WTC11 (cell line): ENCODE measurements around the gene AMBN. TPM values are rescaled to one million over a fixed set of nuclear protein-coding genes. Genes with fewer than 3 reads are reported as not detected.

Experiments used
- ATAC-seq: fragments of 200-7000 bp; cut with Tn5 transposase; 2 replicates; pipeline ENCODE4 v1.10.0; 2021; ENCODE audit warnings: mild to moderate bottlenecking, moderate library complexity
- CTCF ChIA-PET: fragments of 300-600 bp; sonication (Branson Sonifier 250); formaldehyde crosslinking; loops from one replicate; lab custom pipeline; 2021; ENCODE audit warnings: antibody characterized with exemption; lab: Charles Lee
- POLR2A ChIA-PET: fragments of 350-600 bp; sonication (Branson Sonifier 250); formaldehyde crosslinking; loops from one replicate; lab custom pipeline; 2021; ENCODE audit warnings: antibody characterized with exemption; lab: Charles Lee
- DNase-seq: peaks from one replicate; pipeline ENCODE4 v3.0.0; 2021; ENCODE audit warnings: low spot score
- H3K27ac Mint-ChIP-seq: 2 replicates; pipeline ENCODE4 v1.8.0; 2021; ENCODE audit warnings: mixed read lengths
- H3K27me3 Mint-ChIP-seq: 2 replicates; pipeline ENCODE4 v1.8.0; 2021; ENCODE audit warnings: low read depth, mild to moderate bottlenecking, moderate library complexity, mixed read lengths
- H3K36me3 Mint-ChIP-seq: 2 replicates; pipeline ENCODE4 v1.8.0; 2021; ENCODE audit warnings: mixed read lengths
- H3K4me1 Mint-ChIP-seq: 2 replicates; pipeline ENCODE4 v1.8.0; 2022; ENCODE audit warnings: mixed read lengths
- H3K4me3 Mint-ChIP-seq: 2 replicates; pipeline ENCODE4 v1.8.0; 2021; ENCODE audit warnings: mild to moderate bottlenecking, moderate library complexity, mixed read lengths
- H3K9me3 Mint-ChIP-seq: 2 replicates; pipeline ENCODE4 v1.8.0; 2021; ENCODE audit warnings: mixed read lengths
- AFF4 ChIP-seq: sonication (generic); formaldehyde crosslinking; IDR thresholded peaks from 2 replicates; pipeline ENCODE4 v1.8.1; 2023; ENCODE audit warnings: mild to moderate bottlenecking, missing genetic modification reagents, borderline replicate concordance
- ATF3 ChIP-seq: sonication (generic); formaldehyde crosslinking; conservative IDR thresholded peaks from 2 replicates; pipeline ENCODE4 v1.8.1; 2022; ENCODE audit warnings: mild to moderate bottlenecking, missing genetic modification reagents
- CREB1 ChIP-seq: sonication (generic); formaldehyde crosslinking; IDR thresholded peaks from 2 replicates; pipeline ENCODE4 v1.8.0; 2023; ENCODE audit warnings: mild to moderate bottlenecking, missing genetic modification reagents
- E2F5 ChIP-seq: sonication (generic); formaldehyde crosslinking; IDR thresholded peaks from 2 replicates; pipeline ENCODE4 v1.8.1; 2022; ENCODE audit warnings: mild to moderate bottlenecking, moderate library complexity, missing genetic modification reagents
- ELF4 ChIP-seq: sonication (generic); formaldehyde crosslinking; IDR thresholded peaks from 2 replicates; pipeline ENCODE4 v1.8.1; 2022; ENCODE audit warnings: low read depth, mild to moderate bottlenecking, moderate library complexity, missing genetic modification reagents
- ETV6 ChIP-seq: sonication (generic); formaldehyde crosslinking; IDR thresholded peaks from 2 replicates; pipeline ENCODE4 v1.8.1; 2022; ENCODE audit warnings: mild to moderate bottlenecking, missing genetic modification reagents
- GABPB1 ChIP-seq: sonication (generic); formaldehyde crosslinking; IDR thresholded peaks from 2 replicates; pipeline ENCODE4 v1.8.1; 2023; ENCODE audit warnings: mild to moderate bottlenecking, missing genetic modification reagents
- IRF2 ChIP-seq: sonication (generic); formaldehyde crosslinking; IDR thresholded peaks from 2 replicates; pipeline ENCODE4 v1.8.0; 2022; ENCODE audit warnings: low read depth, missing genetic modification reagents, borderline replicate concordance
- MAX ChIP-seq: sonication (generic); formaldehyde crosslinking; IDR thresholded peaks from 2 replicates; pipeline ENCODE4 v1.8.0; 2022; ENCODE audit warnings: mild to moderate bottlenecking, missing genetic modification reagents
- NFE2L1 ChIP-seq: sonication (generic); formaldehyde crosslinking; IDR thresholded peaks from 2 replicates; pipeline ENCODE4 v1.8.1; 2023; ENCODE audit warnings: missing genetic modification reagents
- NR1H2 ChIP-seq: sonication (generic); formaldehyde crosslinking; IDR thresholded peaks from 2 replicates; pipeline ENCODE4 v1.9.0; 2021; ENCODE audit warnings: mild to moderate bottlenecking, moderate library complexity, missing genetic modification reagents
- OVOL2 ChIP-seq: fragments of 250-450 bp; sonication (Bioruptor Pico); IDR thresholded peaks from 2 replicates; pipeline ENCODE4 v1.9.0; 2021; ENCODE audit warnings: mild to moderate bottlenecking, borderline replicate concordance
- PRRX2 ChIP-seq: fragments of 250-450 bp; sonication (Bioruptor Pico); IDR thresholded peaks from 2 replicates; pipeline ENCODE4 v1.8.0; 2021; ENCODE audit warnings: mild to moderate bottlenecking
- SMAD4 ChIP-seq: sonication (generic); formaldehyde crosslinking; IDR thresholded peaks from 2 replicates; pipeline ENCODE4 v1.8.0; 2022; ENCODE audit warnings: mild to moderate bottlenecking, missing genetic modification reagents
- ZNF219 ChIP-seq: sonication (generic); formaldehyde crosslinking; IDR thresholded peaks from 2 replicates; pipeline ENCODE4 v1.8.0; 2023; ENCODE audit warnings: missing genetic modification reagents, mild to moderate bottlenecking, borderline replicate concordance
- ZNF317 ChIP-seq: sonication (generic); formaldehyde crosslinking; IDR thresholded peaks from 2 replicates; pipeline ENCODE4 v1.8.1; 2023; ENCODE audit warnings: low read depth, mild to moderate bottlenecking, moderate library complexity, missing genetic modification reagents, borderline replicate concordance
- ZNF396 ChIP-seq: fragments of 250-450 bp; sonication (Bioruptor Pico); IDR thresholded peaks from 2 replicates; pipeline ENCODE4 v1.8.0; 2021; ENCODE audit warnings: mild to moderate bottlenecking, moderate library complexity, borderline replicate concordance
- total RNA-seq: library from RNA; stranded (reverse); gene quantifications from 3 replicates; pipeline ENCODE4 v1.2.3, GENCODE V29; 2021
- TF ChIP-seq, protein P1 (sequence below): fragments of 250-450 bp; sonication (Bioruptor Pico); IDR thresholded peaks from 2 replicates; pipeline ENCODE4 v1.8.0; 2021; ENCODE audit warnings: mild to moderate bottlenecking
- TF ChIP-seq, protein P2 (sequence below): sonication (generic); formaldehyde crosslinking; IDR thresholded peaks from 2 replicates; pipeline ENCODE4 v1.8.1; 2023; ENCODE audit warnings: mild to moderate bottlenecking, missing genetic modification reagents, moderate library complexity
- TF ChIP-seq, protein P3 (sequence below): sonication (generic); formaldehyde crosslinking; IDR thresholded peaks from 2 replicates; pipeline ENCODE4 v1.8.0; 2022; ENCODE audit warnings: mild to moderate bottlenecking, missing genetic modification reagents
- TF ChIP-seq, protein P4 (sequence below): sonication (generic); formaldehyde crosslinking; conservative IDR thresholded peaks from 2 replicates; pipeline ENCODE4 v1.8.1; 2023; ENCODE audit warnings: mild to moderate bottlenecking, low read depth, missing genetic modification reagents, moderate library complexity

AMBN gene
- total RNA-seq, 1 experiment from 2014 or later = not detected

GRCh38 chr4:70627620-70628019, 35.6 kb downstream of the AMBN start:
- no peak overlapping the region for H3K27ac Mint-ChIP-seq
- POLR2A ChIA-PET = no interaction called here
- H3K4me3 Mint-ChIP-seq = no peak overlapping the region
- H3K9me3 Mint-ChIP-seq = no peaks in the 10 kb centered on the region
- H3K36me3 Mint-ChIP-seq = no peaks in the 10 kb centered on the region
- CTCF ChIA-PET = no interaction called here
- no peaks in the 10 kb centered on the region for H3K4me1 Mint-ChIP-seq
- no peak for ATAC-seq
- no peak for TF ChIP-seq ZNF317 (CRISPR knock-in tag)
- TF ChIP-seq NR1H2 (CRISPR knock-in tag) = no peak
- no peak for DNase-seq
- no peaks in the 10 kb centered on the region for H3K27me3 Mint-ChIP-seq

GRCh38 chr4:70628444-70628843, 36.4 kb downstream of the AMBN start, which contains the start of gene ENAM:
TSS of gene ENAM (plus strand) at chr4:70628744. CDS start at chr4:70629501, 757 bp downstream.
- H3K4me1 Mint-ChIP-seq = no peaks in the 10 kb centered on the region
- ChIA-PET CTCF (no interaction called here), POLR2A (no interaction called here)
- no peak within 1 kb of the TSS for H3K4me3 Mint-ChIP-seq
- no peak for DNase-seq
- TF ChIP-seq GABPB1 (no peak), CREB1 (CRISPR knock-in tag) (no peak), AFF4 (CRISPR knock-in tag) (no peak), SMAD4 (no peak), E2F5 (CRISPR knock-in tag) (no peak)
- TF ChIP-seq, all 79 proteins: peak for 0
- no peaks in the 10 kb centered on the region for H3K27me3 Mint-ChIP-seq
- H3K36me3 Mint-ChIP-seq = no peaks in the 10 kb centered on the region
- no peaks in the 10 kb centered on the region for H3K9me3 Mint-ChIP-seq
- ATAC-seq = no peak
- no peak within 1 kb of the TSS for H3K27ac Mint-ChIP-seq

GRCh38 chr4:70629469-70630090, 37.5 kb downstream of the AMBN start:
- ChIA-PET POLR2A (no interaction called here), CTCF (no interaction called here)
- Mint-ChIP-seq H3K36me3 (no peaks in the 10 kb centered on the region), H3K9me3 (no peaks in the 10 kb centered on the region), H3K27ac (no peak overlapping the region), H3K4me1 (no peaks in the 10 kb centered on the region), H3K27me3 (no peaks in the 10 kb centered on the region), H3K4me3 (no peak overlapping the region)
- DNase-seq (no peak), ATAC-seq (no peak)
- no peak for TF ChIP-seq ATF3
- TF ChIP-seq, protein P1, sequence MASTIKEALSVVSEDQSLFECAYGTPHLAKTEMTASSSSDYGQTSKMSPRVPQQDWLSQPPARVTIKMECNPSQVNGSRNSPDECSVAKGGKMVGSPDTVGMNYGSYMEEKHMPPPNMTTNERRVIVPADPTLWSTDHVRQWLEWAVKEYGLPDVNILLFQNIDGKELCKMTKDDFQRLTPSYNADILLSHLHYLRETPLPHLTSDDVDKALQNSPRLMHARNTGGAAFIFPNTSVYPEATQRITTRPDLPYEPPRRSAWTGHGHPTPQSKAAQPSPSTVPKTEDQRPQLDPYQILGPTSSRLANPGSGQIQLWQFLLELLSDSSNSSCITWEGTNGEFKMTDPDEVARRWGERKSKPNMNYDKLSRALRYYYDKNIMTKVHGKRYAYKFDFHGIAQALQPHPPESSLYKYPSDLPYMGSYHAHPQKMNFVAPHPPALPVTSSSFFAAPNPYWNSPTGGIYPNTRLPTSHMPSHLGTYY = no peak
- TF ChIP-seq, protein P2, sequence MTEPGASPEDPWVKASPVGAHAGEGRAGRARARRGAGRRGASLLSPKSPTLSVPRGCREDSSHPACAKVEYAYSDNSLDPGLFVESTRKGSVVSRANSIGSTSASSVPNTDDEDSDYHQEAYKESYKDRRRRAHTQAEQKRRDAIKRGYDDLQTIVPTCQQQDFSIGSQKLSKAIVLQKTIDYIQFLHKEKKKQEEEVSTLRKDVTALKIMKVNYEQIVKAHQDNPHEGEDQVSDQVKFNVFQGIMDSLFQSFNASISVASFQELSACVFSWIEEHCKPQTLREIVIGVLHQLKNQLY (CRISPR knock-in tag) = no peak
- no peak for TF ChIP-seq OVOL2 (CRISPR knock-in tag)
- no peak for TF ChIP-seq NFE2L1 (CRISPR knock-in tag)
- TF ChIP-seq PRRX2 (CRISPR knock-in tag) = no peak
- no peak for TF ChIP-seq ZNF219 (CRISPR knock-in tag)
- no peak for TF ChIP-seq ETV6
- TF ChIP-seq, protein P3, sequence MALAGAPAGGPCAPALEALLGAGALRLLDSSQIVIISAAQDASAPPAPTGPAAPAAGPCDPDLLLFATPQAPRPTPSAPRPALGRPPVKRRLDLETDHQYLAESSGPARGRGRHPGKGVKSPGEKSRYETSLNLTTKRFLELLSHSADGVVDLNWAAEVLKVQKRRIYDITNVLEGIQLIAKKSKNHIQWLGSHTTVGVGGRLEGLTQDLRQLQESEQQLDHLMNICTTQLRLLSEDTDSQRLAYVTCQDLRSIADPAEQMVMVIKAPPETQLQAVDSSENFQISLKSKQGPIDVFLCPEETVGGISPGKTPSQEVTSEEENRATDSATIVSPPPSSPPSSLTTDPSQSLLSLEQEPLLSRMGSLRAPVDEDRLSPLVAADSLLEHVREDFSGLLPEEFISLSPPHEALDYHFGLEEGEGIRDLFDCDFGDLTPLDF = no peak
- no peak for TF ChIP-seq ZNF396
- TF ChIP-seq IRF2 (CRISPR knock-in tag) = no peak
- TF ChIP-seq, protein P4, sequence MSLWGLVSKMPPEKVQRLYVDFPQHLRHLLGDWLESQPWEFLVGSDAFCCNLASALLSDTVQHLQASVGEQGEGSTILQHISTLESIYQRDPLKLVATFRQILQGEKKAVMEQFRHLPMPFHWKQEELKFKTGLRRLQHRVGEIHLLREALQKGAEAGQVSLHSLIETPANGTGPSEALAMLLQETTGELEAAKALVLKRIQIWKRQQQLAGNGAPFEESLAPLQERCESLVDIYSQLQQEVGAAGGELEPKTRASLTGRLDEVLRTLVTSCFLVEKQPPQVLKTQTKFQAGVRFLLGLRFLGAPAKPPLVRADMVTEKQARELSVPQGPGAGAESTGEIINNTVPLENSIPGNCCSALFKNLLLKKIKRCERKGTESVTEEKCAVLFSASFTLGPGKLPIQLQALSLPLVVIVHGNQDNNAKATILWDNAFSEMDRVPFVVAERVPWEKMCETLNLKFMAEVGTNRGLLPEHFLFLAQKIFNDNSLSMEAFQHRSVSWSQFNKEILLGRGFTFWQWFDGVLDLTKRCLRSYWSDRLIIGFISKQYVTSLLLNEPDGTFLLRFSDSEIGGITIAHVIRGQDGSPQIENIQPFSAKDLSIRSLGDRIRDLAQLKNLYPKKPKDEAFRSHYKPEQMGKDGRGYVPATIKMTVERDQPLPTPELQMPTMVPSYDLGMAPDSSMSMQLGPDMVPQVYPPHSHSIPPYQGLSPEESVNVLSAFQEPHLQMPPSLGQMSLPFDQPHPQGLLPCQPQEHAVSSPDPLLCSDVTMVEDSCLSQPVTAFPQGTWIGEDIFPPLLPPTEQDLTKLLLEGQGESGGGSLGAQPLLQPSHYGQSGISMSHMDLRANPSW (CRISPR knock-in tag) = no peak
- no peak for TF ChIP-seq ELF4 (CRISPR knock-in tag)
- TF ChIP-seq MAX (CRISPR knock-in tag) = no peak
